NCI-H1048 (cell line): ENCODE results near the gene CPB1.
"Not testable (repeated sequence)": the region's sequence is repeated elsewhere in the genome, so short reads cannot be mapped to it uniquely, and the experiment has no call there.

Experiments
- DNase-seq: peaks from one replicate; lab custom pipeline; 2025; lab: John Stamatoyannopoulos, UW

The CPB1 gene

DNA sequence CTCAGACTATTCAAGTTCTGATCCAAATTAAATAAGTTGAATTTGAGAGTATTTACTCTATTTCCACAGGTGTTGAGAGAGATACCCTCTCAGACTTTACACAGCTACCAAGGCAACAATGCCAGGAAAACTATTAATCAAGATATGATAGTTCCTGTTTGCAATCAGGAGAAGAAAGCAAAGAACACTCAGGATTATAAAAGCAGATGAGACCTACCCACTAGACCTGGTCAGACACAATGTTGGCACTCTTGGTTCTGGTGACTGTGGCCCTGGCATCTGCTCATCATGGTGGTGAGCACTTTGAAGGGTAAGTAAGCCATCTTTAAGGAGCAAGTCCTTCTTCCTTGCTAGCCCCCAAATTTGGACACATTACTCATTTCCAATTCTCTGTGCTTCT, at the start of gene CPB1:
TSS of gene CPB1 (plus strand) at position 227 of the 400 bp plus-strand sequence. CDS start at position 240, 13 bp downstream.
- no peak for DNase-seq

DNA sequence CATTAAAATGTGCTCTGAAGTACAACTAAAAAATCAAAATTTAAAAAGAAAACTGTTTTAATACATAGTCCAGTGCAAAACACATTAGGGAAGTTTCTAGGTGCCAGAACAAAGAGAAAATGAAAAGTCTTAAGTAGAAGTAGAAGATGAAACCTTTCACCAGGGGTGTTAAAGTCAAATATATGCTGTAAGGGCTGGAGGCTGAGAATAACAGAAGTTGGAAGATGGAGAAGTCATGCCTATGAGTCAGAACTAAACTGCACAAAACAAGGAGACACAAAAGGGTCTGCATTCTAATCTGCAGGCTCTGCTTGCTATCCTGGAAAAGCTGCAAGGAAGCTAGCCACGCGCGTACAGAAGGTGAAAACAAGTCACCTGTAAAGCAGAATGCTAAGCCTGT, 48.7 kb upstream of the CPB1 start:
- DNase-seq: no peak

DNA sequence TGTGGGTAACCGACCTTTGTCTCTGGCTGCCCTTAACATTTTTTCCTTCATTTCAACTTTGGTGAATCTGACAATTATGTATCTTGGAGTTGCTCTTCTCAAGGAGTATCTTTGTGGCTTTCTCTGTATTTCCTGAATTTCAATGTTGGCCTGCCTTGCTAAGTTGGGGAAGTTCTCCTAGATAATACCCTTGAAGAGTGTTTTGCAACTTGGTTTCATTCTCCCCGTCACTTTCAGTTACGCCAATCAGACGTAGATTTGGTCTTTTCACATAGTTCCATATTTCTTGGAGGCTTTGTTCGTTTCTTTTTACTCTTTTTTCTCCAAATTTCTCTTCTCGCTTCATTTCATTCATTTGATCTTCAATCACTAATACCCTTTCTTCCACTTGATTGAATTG, 42.6 kb upstream of the CPB1 start:
- DNase-seq: not testable (repeated sequence)

DNA sequence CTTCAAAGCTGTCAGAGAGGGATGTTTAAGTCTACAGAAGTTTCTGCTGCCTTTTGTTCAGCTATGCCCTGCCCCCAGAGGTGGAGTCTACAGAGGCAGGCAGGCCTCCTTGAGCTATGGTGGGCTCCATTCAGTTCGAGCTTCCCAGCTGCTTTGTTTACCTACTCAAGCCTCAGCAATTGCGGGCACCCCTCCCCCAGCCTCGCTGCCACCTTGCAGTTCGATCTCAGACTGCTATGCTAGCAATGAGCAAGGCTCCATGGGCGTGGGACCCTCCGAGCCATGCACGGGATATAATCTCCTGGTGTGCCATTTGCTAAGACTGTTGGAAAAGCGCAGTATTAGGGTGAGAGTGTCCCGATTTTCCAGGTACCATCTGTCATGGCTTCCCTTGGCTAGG, 41.5 kb upstream of the CPB1 start:
- DNase-seq: not testable (repeated sequence)

DNA sequence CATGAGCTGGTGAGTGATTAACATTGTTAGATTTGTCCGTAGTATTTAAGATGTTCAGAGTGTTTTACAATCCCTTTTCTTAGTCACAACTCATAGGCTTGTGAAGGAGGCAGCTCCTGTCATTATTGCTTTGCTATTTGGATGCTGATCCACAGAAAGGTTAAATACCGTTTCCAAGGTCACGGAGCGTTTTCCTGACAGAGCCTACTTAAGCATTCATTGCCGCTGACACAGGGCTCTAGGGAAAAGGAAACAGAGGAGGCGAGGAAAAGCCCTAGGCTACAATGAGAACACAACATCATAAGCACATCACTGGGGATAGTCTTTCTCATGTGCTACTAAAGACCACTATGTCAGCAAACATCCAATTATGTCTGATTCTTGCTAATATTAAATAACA, 38.5 kb upstream of the CPB1 start:
- DNase-seq: no peak

DNA sequence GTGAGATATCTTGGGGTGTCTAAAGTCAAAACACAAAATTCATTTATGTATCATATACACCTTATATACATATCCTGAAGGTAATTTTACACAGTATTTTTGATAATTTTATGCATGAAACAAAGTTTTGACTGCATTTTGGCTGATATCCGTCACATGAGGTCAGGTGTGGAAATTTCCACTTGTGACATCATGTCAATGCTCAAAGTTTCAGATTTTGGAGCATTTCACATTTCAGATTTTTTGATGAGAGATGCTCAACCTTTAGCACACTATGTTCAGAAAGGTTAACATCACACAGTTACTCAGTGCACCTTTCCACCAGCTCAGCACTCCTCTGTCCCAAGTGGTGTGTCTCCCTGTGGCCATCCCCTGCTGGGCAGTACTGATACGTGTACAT, 37.7 kb upstream of the CPB1 start:
- no peak for DNase-seq

DNA sequence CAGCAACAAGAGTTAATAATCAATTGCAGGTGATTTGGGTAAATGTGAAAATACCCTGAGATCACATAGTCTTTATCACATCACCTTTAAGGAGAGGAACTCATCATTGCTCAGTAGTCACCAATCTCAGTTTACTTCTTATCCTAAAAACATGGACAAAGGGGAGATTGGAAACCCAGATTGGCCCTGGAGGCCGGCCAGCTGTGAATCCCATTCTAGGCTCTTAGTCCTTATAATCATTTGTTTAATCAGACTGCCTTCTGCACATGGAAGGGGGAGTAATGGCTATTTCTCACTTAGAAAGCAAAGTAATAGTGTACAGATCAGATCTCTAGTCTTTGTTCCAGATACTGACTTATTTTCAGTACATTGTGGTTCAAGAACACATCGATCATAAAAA, 37.2 kb upstream of the CPB1 start:
- no peak for DNase-seq

DNA sequence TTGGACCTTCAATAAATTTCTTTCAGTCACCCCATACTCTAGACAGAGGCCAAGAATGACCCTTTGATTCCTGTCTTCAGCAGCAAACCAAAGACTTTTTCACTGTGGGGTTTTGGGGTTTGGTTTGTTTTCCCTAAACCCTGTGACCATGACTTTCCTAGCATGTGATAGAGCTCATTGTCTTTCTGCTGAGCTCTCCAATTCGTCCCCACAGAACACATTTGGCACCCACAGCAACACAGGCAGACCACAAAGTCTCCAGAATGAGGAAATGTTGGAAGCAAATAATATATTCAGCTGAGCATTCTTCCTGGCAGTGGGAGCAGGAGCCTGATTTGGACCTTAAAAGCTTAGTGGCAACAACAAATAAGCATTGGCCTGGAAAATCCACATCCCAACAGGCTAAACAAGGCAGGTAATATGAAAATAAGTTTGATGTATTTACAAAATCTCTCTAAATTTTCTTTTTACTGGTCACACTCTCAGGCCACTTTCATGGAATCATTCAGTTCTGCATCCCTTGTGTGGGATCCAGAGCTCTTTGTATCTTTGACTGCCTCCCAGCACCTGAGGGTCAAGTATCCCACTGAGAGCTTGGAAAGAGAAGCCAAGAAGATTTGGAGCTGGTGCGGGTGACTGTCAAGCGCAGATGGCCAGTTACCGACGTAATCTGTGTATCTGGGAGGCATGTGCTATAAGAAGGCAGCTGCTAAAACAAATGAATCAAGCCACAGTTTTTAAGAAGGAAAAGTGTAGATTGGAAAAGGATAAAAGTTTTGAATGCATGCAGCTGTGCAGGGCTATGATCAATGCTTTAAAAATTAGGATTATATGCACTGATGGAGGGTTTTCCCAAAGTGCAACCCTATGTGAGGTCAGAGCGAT, 36.5 kb upstream of the CPB1 start:
- no peak for DNase-seq

DNA sequence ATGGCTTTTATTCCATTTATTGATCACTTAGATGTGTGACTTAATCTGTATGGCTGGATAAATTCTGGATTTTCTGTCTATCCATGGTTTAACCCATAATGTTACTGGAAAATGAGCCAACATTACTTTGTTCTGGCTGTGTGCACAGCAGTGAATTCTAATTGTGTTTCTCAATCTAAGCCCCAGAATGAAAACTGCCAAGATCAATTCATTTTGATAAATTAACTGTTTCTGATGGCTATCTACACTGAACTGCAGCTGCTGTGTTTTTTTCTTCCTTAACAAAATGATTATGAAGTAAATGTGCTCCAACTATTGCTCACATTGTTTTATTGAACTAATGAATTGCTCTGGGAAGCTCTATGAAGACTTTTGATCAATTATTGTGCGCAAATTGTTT, 35.7 kb upstream of the CPB1 start:
- no peak for DNase-seq

DNA sequence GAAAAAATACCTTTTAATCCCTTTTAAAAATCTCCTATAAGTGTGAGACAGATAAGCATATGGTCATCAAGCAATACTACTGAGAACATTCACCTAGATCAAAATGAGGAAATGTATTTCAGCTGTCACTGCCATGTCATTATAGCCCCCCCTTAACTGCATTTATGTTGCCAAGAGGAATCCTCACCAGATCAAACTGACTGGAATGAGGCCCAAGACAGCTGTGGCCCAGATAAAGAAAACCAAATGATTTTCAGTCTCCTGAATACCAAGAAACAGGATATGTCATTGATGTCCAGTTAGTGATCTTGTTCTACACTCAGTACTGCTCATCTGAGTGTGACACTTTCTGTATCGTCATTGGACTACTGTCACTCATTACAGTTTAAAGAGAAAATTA, 35.1 kb upstream of the CPB1 start:
- DNase-seq: no peak

DNA sequence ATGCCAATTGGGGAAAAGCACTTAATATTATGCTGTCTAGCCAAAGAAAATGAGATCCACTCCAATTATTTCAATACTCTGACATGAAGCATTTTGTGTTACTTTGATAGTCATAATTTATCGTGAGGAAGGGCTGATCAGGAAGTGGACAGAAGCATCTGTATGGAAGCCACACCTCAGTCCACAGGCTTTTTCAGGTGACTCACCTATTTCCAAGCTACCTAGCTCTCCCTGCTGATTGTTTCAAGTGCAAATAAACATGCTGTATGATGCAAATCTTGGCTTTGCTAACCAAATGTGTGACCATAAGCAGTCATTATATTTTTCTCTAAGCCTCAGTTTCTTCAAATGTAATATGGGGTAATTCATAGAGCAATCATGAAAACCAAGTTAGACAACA, 30.8 kb upstream of the CPB1 start:
- no peak for DNase-seq

DNA sequence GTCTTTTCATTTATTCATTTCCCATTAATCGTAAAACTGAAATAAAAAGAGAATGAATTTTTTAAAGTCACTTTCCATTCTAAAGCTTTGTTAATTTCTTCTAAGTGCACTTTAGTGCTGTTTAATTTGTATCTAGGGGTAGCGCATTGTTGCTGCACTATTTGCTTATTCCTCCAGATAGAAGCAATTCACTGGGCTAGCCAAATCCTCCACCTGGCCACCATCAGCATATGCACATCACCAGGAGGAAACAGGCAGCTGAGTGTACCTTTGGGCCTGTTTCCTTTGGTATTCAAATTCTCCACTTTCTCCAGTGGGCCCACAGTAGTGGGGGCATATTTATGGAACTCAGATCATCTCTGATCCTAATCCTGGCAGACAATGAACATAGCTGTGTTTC, 29.8 kb upstream of the CPB1 start:
- no peak for DNase-seq

DNA sequence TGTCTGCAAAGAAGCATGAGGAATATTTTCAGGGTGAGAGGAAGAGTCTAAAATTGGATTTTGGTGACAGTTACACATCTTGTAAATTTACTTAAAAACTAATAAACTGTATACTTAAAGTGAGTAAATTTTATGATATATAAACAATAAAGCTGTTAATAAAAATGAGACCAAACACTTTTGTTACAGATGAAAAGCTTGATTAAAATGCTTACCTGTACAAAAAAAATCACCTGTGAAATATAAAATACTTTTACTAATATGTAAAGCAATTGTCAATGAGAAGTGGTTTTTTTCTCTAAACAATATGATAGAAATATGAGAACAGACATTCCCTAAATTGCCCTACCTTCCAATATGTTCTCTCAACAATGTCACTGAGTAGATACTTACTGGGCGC, 27.2 kb upstream of the CPB1 start:
- no peak for DNase-seq

DNA sequence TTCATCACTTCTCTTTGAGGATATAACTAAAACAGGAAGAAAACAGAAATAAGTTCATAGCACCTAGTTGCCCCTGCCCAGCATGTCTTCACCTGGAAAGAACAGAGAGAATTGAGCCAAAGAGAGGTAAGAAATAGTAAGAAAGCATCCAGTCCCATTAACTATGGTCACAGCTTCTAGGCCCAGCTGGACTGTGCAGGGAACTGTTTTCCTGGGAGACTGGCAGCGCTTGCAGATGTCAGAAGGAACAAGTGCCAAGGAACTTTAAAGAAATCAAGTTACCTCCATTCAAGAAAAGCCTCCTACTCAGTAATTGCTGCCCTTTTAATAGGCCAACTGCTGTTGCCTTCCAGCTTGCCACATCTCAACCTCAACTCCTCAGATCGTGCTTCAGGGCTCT, 17.8 kb upstream of the CPB1 start:
- DNase-seq: no peak

DNA sequence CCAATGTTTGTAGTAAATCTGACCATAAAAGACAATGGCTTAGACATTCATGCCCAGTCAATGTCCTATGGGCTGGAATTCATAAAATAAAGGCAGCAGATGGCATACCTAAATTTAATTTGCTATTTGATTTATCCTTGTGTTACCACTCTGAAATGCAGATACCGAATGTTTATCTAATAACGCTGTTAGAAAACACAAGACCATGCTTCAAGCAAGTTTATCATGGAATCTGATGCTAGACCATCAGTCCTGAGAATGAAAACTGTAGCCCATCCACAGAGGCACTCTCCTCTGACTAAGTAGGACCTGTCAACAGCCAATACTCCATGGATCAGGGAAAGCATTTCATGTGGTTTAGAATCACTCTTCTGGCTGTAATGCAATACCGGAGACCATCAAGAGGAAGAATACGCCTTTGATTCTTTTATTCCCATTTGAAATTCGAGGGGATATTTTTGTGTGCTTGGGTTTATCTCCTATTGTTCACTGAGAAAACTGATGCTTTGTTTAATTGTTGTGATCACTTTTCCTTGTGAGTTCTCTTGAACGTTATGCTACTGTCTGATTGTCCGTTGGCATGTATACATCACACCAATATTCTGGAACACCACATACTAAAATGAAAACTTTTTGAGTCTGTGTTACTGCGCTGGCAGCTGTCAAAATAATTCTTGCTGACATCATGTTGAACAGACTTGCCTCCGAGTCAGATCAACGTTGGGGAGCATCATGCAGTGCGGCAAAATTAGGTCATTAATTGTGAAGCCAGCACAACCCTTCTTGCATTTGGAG, 12.1 kb upstream of the CPB1 start:
- no peak for DNase-seq

DNA sequence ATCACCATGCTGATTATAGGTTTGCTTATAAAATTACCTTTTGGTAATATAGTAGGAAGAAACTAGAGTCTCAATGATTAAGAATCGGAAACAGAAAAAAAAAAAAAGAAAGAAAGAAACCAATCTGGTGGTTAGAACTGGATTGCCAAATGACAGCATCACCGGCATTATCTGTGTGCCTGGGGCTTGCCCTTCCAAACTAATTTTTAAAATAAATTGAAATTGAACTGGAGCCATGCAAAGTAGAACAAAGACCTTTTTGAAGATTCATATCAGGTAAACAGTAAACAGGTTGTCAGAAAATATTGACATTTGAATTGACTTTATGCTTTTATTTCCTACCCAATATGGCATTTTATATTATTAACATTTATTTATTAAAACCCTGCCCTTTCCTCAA, 11.2 kb upstream of the CPB1 start:
- DNase-seq: no peak

DNA sequence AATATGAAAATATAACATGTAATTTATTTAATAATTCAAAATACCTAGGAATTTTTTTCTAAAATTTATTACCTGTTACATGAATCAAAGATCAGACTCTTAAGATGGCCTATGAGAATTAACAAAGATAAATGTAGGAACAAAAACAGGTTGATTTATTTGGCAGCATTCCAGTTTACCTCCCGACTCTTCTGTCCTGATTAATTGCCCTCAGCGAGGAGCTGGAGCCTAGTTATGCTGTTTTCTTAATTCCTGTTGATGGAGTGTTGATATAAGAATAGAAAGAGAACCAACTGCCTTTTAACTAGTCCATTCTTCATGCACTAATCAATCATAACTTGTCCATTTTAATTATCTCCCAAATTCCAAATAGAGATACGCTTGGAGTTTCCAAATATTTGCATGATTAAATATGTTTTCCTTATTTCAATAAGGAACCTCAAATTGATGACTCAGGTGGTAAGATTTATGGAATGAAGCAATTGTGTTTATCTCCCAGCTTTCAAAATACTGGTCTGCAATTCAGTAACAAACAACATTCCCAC, 10.6 kb upstream of the CPB1 start:
- no peak for DNase-seq

DNA sequence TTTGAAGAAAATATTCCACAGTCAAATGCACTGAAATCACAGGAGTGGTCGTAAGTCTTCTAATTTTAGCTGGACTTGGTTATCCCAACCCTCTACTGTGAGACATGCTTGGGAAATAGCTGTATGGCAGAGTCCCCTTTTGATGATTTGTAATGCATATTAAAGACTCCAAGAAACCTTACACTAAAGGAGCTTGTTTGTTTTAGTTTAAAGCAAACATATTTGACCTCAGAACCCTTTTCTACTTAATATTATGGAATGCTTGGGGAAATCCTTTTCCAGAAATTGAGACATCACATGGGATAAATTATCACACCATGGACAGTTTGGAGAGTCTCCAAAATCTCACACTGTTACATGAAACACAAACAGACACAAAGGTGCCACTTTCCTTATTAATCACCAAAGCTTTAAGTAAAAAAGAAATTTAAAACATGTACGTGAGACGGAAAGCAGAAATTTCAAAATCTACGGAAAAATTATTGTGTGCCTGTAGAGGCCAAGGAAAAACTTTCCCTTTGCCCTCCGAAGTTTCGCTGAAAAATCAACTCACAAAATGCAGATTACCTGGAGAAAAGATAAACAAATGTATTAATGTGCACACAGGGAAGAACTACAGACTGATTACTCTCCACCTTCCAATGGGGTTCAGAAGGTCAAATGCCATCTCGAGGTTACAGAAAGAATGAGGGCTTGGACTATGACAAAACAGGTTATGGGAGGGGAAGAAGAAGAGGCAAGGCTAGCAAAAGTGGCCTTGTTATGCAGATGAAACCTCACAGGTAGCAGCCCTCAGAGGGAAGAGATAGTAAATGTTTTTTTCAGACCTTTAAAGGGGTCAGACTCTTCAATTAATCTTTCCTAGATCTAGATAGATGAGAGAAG, 7.0 kb upstream of the CPB1 start:
- DNase-seq: no peak

DNA sequence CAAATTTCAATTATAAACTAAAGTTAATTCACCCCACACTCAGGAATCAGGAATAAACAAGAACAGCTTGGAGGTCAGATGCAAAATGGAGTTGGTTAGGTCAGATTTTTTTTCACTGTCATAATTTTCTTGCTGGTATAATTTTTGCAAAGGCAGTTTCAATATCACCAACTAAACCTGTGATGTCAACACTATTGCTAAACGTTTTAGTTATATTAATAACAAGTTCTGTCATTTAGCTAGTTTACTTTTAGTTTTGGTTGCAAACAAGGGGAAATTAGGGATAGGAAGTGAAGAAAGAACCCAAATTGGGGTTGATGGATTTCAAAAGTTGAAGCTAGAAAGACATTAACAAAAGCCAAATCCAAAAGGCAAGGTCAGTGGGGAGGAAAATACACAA, 4.6 kb upstream of the CPB1 start:
- no peak for DNase-seq

DNA sequence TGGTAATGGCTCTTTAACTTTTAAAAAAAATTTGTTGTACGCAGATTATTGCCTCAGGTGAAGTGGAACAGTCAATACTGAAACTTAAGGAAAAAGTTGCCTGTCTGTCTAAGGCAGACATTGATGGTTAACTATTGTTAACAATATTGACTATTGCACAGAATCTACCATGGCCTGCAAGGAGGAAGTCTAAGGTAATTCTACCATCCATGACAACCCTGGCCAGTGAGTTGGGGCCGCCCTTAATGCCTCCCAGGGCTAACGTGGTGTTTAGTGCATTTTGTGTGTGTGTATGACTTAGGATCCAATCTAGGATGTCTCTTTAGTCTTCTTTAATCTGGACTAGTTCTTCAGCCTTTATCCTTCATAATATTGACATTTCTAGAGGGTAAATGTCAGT, 2.1 kb upstream of the CPB1 start:
- DNase-seq: no peak

DNA sequence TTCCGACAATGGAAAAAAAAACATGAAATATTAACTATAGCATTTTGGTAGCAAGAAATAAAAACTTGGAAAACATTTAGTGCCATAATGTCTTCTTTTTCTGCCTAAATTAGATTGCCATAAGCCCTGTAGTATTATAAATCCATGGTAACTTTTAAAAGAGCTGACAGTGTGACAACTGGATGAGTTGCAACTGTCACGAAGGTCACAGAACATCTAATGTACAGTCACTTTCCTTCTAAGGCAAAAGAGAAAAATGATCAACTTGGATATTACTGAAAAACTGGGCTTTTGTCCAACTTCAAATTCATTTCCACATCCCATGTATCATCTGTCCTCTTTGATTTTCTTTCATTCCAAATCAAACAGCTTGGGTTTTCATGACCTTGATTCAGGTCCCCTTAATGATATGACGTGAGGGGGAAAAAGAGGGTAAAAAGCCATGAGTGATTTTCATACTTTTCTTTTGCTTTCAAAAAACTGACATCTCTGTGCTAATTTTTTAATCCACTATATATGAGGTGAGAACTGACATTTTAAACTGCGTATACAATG, 602 bp downstream of the CPB1 start:
- no peak for DNase-seq

DNA sequence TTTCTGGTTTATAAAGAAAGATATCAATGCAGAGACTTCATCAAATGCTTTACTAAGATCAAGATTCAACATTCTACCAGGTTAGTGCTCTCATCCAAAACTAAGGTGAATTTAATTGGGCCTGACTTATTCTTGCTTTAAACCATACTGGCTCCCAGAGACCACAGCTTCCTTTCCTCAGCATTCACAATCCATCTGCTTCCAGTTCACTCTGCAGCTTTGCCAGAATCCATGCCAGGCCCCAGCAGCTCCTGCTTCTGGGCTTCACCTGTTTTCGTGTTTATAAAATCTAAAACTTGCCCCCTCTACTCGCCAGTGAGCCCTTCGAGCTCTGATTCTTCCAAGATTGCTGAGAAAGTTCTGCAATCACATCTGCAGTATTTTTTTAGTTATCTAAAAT, 2.3 kb downstream of the CPB1 start:
- DNase-seq: no peak
